Measurements from ENCODE around the gene CTNNA2. TPM values are rescaled to one million over a fixed set of nuclear protein-coding genes. Genes with fewer than 3 reads are reported as not detected.

The CTNNA2 gene
- total RNA-seq, 3 donors from 2014 or later: 0.29 to 4.2 (median 1.1) TPM

DNA sequence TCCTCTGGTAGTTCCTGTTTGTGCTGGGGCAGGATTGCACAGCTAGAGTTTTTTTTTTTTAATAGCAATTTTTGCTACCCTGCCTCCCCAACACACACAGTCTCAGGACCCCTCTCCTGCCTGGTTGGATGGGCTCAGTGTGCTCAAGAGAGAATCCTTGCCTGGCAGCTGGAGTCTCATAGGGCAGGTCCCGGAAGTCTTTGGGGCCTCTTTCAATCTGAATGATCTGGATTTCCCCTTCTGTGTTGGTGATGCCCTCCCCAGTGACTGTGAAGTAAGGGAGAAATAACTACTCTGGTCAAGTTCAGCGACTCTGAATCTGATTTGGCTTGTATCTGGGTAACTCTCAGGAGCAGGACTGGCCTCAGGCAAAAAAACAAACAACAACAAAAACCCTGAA, 1012.3 kb downstream of the CTNNA2 start:
- DNase-seq (no peak), ATAC-seq (no peak)
- Histone ChIP-seq H3K4me1 (ENCODE audit: low read depth) (no peaks in the 10 kb centered on the region), H3K36me3 (ENCODE audit: low read depth) (no peaks in the 10 kb centered on the region), H3K4me3 (no peak overlapping the region), H3K9me3 (no peaks in the 10 kb centered on the region)
- TF ChIP-seq, protein P1, sequence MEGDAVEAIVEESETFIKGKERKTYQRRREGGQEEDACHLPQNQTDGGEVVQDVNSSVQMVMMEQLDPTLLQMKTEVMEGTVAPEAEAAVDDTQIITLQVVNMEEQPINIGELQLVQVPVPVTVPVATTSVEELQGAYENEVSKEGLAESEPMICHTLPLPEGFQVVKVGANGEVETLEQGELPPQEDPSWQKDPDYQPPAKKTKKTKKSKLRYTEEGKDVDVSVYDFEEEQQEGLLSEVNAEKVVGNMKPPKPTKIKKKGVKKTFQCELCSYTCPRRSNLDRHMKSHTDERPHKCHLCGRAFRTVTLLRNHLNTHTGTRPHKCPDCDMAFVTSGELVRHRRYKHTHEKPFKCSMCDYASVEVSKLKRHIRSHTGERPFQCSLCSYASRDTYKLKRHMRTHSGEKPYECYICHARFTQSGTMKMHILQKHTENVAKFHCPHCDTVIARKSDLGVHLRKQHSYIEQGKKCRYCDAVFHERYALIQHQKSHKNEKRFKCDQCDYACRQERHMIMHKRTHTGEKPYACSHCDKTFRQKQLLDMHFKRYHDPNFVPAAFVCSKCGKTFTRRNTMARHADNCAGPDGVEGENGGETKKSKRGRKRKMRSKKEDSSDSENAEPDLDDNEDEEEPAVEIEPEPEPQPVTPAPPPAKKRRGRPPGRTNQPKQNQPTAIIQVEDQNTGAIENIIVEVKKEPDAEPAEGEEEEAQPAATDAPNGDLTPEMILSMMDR (IDR thresholded peaks at IDR 0.05): no peak
- intact Hi-C loops (cut with DNase I, micrococcal nuclease): no loop called here

DNA sequence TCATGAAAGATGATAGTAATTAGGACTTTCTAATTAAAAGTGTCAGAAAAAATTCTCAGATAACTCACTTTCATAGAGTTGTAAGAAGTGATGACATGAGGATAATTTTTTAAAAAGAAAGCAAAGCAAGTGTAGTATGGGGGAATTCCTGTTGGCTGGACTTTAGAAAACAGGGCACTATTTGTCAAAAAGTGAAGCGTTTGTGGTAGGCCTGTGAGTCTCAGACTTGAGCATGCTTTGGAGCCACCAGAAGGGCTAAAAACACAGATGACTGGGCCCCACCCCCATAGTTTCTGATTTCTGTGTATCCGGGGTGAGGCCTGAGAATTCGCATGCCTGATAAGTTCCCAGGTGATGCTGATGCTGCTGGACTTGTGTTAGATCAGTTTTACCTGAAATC, 1014.3 kb downstream of the CTNNA2 start:
- Histone ChIP-seq H3K36me3 (ENCODE audit: low read depth) (no peaks in the 10 kb centered on the region), H3K4me1 (ENCODE audit: low read depth) (no peaks in the 10 kb centered on the region), H3K4me3 (no peak overlapping the region), H3K9me3 (no peaks in the 10 kb centered on the region)
- no peak for DNase-seq
- TF ChIP-seq, protein P1 (IDR thresholded peaks at IDR 0.05): no peak
- intact Hi-C loops (cut with DNase I, micrococcal nuclease): no loop called here
- ATAC-seq: no peak

DNA sequence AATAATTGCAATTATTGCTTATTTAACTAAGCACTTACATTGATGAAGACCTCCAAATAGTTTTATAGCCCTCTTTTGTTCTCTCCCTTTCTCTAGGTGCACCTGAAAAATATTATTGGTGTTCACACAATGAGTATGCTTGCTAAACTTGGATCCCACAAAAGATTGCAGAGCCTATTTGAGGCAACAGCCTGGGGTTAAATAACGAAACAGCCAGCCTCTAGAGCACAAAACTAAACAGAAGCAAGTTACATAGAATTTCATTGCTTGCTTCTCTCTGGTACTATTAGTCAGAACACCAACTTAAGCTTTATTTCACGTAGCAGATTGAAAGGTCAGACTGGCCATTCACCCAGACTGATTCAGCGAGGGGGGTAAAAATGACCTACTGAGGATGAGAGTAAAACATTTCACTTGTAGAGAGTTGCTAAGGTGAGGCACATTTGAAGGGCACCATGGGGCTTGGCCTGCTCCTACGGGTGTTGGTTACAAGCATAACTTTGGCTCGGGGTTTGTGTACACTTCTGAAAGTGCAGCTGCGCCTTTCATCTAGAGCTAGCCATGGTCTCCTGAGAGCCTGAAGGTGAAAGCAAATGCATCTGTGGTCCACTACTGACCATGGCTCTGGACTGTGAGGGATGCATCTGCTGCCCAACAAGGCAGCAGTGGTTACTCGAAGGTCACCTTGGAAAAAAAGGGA, 1016.8 kb downstream of the CTNNA2 start:
- intact Hi-C loops (cut with DNase I, micrococcal nuclease): no loop called here
- no peaks in the 10 kb centered on the region for H3K36me3 ChIP-seq (ENCODE audit: low read depth)
- no peak for DNase-seq
- H3K4me3 ChIP-seq: no peak overlapping the region
- H3K9me3 ChIP-seq: no peaks in the 10 kb centered on the region
- no peaks in the 10 kb centered on the region for H3K4me1 ChIP-seq (ENCODE audit: low read depth)
- TF ChIP-seq, protein P1 (IDR thresholded peaks at IDR 0.05): no peak
- no peak for ATAC-seq

DNA sequence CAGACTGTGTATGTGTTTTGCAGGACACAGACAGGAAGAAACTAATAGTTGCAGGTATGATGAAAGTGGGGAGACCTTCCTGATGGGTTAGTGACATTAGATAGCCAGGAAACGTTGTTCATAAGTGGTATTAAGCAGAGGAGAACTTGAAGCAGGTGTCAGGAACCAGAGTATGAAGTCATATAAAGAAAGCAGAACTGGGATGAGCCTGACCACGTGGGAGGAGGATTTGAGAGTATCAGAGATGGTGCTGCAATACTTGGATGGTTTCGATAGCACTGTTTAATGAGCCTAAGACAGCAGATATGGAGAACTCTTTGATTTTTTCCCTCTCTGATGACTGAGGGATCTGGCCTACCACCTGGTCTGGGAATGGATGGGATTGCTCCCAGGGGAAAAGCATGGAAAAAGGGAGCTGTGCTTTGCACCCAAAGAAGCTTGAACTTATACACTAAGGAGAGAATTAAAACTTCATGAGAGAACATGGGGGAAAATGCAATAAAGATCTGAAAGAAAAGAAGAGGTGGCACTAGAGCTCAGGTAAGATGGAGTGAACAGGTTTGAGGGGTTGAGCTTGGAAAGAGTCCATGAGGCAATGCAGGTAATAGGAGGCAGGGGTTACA, 1017.7 kb downstream of the CTNNA2 start:
- Histone ChIP-seq H3K36me3 (ENCODE audit: low read depth) (no peaks in the 10 kb centered on the region), H3K4me1 (ENCODE audit: low read depth) (no peaks in the 10 kb centered on the region), H3K9me3 (no peaks in the 10 kb centered on the region), H3K4me3 (no peak overlapping the region)
- ATAC-seq (no peak), DNase-seq (no peak)
- TF ChIP-seq, protein P1 (IDR thresholded peaks at IDR 0.05): no peak
- intact Hi-C loops (cut with DNase I, micrococcal nuclease): no loop called here

DNA sequence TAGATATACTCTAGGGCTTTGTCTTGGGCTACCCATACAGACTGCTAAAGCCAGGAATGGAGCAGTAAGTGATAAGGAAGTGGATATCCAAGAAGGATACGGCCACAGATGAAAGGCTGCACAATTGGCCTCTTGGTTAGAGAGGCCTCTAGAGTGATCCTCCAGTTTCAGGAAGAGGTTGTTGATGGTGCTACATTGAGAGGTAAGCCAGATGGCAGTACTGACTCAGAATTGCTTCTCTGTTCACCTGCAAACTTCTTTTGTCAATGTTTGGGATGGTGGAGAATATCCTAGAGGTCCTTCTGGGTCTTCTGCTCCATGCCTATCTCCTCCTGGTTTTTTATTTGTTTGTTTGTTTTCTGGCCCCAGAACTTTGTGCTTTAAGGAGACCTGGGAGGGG, 1018.5 kb downstream of the CTNNA2 start:
- Histone ChIP-seq H3K4me3 (no peak overlapping the region), H3K36me3 (ENCODE audit: low read depth) (no peaks in the 10 kb centered on the region), H3K4me1 (ENCODE audit: low read depth) (no peaks in the 10 kb centered on the region), H3K9me3 (no peaks in the 10 kb centered on the region)
- TF ChIP-seq, protein P1 (IDR thresholded peaks at IDR 0.05): no peak
- intact Hi-C loops (cut with DNase I, micrococcal nuclease): no loop called here
- ATAC-seq (no peak), DNase-seq (no peak)
